ENCODE measurements around the gene REPIN1.

DNA sequence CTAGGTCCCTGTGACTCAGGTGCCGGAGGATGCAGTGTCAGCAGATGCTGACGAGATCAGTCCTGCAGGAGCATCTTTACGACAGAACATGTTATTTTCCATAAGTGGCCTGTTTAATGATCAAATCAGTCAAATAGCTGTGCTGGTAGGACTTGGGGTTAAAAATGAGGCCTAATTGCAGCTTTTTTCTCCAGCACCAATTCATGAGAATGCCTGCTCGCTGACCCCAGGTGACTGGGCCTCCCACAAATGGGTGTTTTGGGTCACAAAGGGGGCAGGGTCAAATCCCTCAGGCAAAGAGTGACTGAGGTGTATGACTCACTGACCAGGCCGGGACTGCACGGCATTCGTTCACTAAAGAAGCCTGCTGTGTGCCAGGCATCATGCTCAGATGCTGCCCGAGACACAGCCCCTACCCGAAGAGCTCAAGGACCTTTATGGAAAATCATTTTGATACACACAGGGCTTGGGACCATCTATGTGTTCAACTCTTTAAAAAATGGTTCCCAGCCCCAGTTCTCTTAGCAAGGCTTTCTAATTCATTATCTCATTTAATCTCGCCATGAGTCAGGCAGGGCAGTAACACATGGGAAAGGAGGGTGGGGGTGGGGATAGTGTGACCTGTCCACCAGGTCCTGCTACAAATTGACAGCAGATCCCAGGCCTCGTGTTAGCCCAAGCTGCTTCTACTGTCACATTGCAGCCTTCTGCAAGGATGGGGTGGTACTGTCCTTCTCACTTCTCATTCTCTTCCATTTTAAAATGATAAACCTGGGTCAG, 31.6 kb downstream of the REPIN1 start:
- no peak for TF ChIP-seq CTCF (IDR thresholded peaks at IDR 0.05; ENCODE audit: low read depth, low read length, missing input control)
- no peak for TF ChIP-seq RAD21 (IDR thresholded peaks at IDR 0.05)
- no peak for TF ChIP-seq ZBTB33 (IDR thresholded peaks at IDR 0.05)
- no peak for TF ChIP-seq TAF1 (conservative IDR thresholded peaks at IDR 0.05)
- TF ChIP-seq YY1 (IDR thresholded peaks at IDR 0.05), result no peak
- no peak for TF ChIP-seq FOXA2 (IDR thresholded peaks at IDR 0.05)
